GM19035 (cell line): ENCODE data around the gene KIR2DL1.
"Not testable (repeated sequence)": the region's sequence is repeated elsewhere in the genome, so short reads cannot be mapped to it uniquely, and the experiment has no call there.

ENCODE experiments used
- ATAC-seq: cut with Tn5 transposase; IDR thresholded peaks from one replicate; pipeline ENCODE4 v1.9.1; 2021; ENCODE audit not compliant: unreplicated experiment

Gene KIR2DL1

DNA sequence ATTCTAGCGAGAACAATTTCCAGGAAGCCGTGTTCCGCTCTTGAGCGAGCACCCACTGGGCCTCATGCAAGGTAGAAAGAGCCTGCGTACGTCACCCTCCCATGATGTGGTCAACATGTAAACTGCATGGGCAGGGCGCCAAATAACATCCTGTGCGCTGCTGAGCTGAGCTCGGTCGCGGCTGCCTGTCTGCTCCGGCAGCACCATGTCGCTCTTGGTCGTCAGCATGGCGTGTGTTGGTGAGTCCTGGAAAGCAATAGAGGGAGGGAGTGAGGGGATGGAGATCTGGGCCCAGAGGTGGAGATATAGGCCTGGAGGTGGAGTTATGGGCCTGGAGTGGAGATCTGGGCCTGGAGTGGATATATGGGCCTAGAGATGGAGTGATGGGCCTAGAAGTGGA is at the start of gene KIR2DL1:
Gene KIR2DL1, plus strand, starts transcription at position 148 of the 400 bp plus-strand sequence. Its CDS starts 58 bp downstream, at position 206.
- not testable (repeated sequence) for ATAC-seq

DNA sequence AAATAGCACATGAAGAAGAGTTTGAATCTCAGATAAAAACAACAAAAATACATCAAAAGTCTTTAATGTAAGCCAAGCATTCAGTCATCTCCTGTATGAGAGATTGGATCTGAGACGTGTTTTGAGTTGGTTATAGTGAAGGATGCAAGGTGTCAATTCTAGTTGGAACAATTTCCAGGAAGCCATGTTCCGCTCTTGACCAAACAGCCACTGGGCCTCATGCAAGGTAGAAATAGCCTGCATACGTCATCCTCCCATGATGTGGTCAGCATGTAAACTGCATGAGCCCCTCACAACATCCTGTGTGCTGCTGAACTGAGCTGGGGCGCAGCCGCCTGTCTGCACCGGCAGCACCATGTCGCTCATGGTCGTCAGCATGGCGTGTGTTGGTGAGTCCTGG is 45.5 kb upstream of the KIR2DL1 start, which contains the start of gene KIR3DL3:
Gene KIR3DL3, plus strand, starts transcription at position 301 of the 400 bp plus-strand sequence. Its CDS starts 55 bp downstream, at position 356.
- no peak for ATAC-seq

DNA sequence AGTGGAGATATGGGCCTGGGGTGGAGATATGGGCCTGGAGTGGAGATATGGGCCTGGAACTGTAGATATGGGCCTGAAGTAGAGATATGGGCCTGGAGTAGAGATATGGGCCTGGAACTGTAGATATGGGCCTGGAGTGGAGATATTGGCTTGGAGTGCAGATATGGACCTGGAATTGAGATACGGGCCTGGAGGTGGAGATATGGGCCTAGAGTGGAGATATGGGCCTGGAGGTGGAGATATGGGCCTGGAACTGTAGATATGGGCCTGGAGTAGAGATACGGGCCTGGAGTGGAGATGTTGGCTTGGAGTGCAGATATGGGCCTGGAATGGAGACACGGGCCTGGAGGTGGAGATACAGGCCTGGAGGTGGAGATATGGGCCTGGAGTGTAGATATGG is 44.9 kb upstream of the KIR2DL1 start:
- no peak for ATAC-seq

DNA sequence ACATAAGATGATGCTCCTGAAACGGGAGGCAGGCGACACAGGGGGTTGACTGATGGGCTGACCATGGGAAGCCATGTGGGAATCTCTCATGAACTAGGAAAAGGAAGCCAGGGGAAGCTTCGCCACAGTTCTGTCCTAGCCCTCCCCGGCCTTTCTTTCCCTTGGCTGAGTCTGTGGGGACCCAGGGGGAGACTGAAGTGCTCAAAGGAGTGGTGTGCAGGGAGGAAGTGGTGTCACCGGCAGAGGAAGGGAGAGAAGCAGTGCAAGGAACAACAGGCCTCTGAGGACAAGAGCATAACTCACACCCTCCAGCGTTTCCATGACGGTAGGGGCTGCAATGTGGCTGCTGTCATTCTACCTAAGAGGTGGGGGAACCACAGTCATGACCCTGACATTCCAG is 44.3 kb upstream of the KIR2DL1 start:
- no peak for ATAC-seq

DNA sequence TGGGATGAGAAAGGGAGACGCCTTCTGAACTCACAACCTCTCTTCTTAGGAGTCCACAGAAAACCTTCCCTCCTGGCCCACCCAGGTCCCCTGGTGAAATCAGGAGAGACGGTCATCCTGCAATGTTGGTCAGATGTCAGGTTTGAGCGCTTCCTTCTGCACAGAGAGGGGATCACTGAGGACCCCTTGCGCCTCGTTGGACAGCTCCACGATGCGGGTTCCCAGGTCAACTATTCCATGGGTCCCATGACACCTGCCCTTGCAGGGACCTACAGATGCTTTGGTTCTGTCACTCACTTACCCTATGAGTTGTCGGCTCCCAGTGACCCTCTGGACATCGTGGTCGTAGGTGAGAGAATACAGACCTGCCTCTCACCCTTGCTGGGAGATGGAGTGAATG is 42.0 kb upstream of the KIR2DL1 start:
- no peak for ATAC-seq

DNA sequence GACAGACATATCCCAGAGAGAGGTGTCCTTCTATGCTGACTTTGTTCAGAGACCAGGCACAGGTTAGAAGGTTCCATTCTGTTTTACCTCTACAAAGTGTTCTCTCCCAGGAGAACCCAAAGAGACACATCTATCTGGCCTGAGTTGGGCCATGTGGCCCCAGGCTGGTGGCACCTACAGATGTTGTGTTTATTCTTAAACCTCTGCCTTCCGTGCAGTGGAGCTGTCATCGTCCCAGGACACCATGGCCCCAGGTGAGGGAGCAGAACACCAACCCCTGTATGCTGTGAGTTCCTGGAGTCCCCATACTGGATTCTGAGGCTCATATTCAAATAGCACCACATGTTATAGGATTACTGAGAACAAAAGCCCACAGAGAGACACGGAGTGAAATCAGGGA is 41.4 kb upstream of the KIR2DL1 start:
- no peak for ATAC-seq

DNA sequence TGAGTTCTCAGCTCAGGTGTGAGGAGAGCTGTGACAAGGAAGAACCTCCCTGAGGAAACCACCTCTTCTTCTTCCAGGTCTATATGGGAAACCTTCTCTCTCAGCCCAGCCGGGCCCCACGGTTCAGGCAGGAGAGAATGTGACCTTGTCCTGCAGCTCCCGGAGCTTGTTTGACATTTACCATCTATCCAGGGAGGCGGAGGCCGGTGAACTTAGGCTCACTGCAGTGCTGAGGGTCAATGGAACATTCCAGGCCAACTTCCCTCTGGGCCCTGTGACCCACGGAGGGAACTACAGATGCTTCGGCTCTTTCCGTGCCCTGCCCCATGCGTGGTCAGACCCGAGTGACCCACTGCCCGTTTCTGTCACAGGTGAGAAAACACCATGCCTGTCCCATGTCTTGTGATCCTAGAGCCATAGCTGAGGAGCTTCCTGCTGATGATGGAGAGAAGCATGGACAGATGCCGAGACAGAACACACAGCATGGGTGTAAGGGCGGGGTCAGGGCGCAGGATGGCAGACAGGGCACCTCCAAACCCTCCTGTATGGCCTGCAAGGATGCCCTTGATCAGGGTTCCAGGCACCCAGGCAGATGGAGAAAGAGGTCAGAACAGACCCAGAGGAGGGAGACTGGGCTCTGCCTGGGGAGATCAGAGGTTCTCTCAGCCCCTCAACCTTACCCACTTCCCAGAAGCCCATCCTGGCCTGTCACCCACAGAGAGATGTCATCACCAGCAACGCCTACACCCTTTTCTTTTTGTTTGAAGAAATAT is 40.0 kb upstream of the KIR2DL1 start:
- no peak for ATAC-seq

DNA sequence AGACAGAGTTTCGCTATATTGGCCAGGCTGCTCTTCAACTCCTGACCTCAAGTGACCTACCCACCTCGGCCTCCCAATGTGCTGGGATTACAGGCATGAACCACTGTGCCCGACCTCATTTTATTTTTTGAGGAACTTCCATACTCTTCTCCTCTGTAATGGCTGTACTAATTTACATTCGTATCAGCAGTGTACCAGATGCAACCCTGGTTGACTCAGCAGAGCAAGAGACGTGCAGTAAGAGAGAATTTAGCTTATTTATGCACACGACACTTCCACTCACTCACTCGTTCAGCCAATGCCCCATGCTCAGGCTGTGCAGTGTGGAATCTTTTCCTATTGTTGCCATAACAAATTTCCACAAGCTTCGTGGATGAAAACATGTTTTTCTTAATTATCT is 38.4 kb upstream of the KIR2DL1 start:
- no peak for ATAC-seq

DNA sequence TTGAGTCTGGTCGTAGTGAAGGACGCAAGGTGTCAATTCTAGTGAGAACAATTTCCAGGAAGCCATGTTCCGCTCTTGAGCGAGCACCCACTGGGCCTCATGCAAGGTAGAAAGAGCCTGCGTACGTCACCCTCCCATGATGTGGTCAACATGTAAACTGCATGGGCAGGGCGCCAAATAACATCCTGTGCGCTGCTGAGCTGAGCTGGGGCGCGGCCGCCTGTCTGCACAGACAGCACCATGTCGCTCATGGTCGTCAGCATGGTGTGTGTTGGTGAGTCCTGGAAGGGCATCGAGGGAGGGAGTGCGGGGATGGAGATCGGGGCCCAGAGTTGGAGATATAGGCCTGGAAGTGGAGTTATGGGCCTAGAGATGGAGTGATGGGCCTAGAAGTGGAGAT is 31.3 kb upstream of the KIR2DL1 start, which contains the start of gene KIR2DL3:
Gene KIR2DL3, plus strand, starts transcription at position 208 of the 400 bp plus-strand sequence. Its CDS starts 33 bp downstream, at position 241.
- ATAC-seq, result not testable (repeated sequence)

DNA sequence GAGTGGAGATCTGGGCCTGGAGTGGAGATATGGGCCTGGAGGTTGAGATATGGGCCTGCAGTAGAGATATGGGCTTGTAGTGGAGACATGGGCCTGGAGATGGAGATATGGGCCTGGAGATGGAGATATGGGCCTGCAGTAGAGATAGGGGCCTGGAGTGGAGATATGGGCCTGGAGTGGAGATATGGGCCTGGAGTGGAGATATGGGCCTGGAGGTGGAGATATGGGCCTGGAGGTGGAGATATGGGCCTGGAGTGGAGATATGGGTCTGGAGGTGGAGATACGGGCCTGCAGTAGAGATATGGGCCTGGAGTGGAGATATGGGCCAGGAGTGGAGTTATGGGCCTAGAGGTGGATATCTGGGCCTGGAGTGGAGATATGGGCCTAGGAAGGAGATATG is 30.9 kb upstream of the KIR2DL1 start:
- ATAC-seq, result no peak

DNA sequence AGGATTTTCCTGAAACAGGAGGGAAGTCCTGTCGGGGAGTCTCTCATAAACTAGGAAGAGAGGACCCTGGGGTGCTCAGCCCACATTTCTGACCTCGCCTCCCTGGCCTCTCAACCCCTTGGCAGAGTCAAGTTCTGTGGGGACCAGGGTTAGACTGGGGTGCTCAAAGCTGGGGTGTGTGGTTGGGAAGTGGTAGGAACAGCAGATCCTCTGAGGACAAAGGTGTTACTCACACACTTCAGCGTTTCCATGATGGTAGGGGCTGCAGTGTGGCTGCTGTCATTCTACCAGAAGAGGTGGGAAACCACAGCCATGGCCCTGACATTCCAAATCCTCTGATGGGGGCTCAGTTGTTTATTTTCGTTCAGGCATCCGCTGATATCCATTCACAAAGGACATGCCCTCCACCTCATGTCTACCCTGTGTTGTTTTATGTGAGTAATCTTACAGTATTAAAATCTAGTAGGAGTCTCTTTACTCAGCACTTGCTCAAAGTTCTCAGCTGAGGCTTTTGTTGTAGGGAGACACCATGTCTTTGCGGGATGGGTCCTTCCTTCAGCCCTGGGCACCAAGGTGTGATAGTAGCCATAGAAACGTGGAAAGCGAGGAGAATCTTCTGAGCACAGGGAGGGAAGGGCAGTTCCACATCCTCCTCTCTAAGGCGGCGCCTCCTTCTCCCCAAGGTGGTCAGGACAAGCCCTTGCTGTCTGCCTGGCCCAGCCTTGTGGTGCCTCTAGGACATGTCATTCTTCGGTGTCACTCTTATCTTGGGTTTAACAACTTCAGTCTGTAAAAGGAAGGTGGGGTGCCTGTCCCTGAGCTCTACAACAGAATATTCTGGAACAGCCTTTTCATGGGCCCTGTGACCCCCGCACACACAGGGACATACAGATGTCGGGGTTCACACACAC is 29.8 kb upstream of the KIR2DL1 start:
- no peak for ATAC-seq

DNA sequence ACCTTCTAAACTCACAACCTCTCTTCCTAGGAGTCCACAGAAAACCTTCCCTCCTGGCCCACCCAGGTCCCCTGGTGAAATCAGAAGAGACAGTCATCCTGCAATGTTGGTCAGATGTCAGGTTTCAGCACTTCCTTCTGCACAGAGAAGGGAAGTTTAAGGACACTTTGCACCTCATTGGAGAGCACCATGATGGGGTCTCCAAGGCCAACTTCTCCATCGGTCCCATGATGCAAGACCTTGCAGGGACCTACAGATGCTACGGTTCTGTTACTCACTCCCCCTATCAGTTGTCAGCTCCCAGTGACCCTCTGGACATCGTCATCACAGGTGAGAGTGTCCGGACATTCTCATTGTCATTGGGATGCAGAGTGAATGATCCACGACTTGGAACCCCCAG is 27.6 kb upstream of the KIR2DL1 start:
- not testable (repeated sequence) for ATAC-seq

DNA sequence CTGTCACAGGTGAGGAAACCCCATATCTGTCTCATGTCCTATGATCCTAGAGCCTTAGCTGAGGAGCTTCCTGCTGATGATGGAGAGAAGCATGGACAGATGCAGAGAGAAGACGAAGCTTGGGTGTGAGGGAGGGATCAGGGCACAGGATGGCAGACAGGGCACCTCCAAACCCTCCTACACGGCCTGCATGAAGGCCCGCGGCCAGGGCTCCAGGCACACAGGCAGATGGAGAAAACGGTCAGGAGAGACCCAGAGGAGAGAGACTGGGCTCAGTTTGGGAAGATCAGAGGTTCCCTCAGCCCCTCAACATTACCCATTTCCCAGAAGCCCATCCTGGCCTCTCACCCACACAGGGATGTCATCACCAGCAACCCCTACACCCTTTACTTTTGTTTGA is 25.5 kb upstream of the KIR2DL1 start:
- ATAC-seq, result not testable (repeated sequence)

DNA sequence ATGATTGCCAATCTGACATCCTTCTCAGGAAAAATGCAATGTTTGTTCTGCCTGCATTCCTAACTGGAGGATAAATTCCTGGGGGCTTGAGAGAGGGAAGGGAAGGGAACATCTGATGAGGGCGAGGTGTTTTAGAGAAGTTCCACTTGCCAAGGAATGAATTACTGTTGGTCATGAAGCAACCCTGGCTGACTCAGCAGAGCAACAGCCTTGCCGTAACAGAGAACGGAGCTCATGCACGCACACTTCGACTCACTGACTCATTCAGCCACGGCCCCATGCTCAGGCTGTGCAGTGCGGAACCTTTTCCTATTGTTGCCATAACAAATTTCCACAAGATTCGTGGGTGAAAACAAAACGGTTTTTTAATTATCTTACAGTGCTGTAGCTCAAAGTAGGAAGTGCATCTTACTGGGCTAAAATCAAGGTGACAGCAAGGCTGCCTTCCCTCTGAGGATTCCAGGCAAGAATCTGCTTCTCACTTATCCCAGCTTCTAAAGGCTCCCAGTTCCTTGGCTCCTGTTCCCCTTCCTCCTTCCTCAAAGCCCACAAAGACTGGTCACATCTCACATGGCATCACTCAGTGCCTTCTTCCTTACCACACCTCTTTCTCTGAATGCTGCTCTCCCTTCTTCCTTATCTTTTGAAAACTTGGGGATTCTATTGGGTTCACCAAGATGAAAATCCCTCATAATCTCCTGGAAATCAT is 21.8 kb upstream of the KIR2DL1 start:
- ATAC-seq, result not testable (repeated sequence)

DNA sequence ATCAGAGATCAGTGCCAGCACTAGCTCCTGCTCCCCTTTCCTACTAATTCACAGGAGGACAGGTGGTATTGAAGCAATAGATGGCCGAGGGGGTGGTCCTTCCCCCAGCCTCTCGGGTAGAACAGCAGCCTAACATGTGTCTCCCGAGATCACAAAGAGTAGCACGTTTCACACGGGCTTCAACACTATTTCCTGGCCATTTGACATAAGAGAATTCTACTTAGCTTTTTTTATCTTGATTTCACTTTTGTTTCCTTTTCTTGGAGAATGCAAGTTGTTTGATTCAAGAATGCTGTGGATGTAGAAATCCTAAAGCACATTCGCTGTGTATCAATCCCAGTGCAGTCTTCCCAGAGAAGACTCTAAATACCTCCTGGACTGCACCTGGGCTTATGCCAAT is 19.3 kb upstream of the KIR2DL1 start:
- ATAC-seq, result not testable (repeated sequence)

DNA sequence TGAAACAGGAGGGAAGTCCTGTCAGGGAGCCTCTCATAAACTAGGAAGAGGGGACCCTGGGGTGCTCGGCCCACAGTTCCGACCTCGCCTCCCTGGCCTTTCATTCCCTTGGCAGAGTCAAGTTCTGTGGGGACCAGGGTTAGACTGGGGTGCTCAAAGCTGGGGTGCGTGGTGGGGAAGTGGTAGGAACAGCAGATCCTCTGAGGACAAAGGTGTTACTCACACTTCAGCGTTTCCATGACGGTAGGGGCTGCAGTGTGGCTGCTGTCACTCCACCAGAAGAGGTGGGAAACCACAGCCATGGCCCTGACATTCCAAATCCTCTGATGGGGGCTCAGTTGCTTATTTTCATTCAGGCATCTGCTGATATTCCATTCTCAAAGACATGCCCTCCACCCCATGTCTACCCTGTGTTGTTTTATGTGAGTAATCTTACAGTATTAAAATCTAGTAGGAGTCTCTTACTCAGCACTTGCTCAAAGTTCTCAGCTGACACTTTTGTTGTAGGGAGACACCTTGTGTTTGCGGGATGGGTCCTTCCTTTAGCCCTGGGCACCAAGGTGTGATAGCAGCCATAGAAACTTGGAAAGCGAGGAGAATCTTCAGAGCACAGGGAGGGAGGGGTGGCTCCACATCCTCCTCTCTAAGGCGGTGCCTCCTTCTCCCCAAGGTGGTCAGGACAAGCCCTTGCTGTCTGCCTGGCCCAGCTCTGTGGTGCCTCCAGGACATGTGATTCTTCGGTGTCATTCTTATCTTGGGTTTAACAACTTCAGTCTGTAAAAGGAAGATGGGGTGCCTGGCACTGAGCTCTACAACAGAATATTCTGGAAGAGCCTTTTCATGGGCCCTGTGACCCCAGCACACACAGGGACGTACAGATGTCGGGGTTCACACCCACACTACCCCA is 13.1 kb upstream of the KIR2DL1 start:
- ATAC-seq, result not testable (repeated sequence)

DNA sequence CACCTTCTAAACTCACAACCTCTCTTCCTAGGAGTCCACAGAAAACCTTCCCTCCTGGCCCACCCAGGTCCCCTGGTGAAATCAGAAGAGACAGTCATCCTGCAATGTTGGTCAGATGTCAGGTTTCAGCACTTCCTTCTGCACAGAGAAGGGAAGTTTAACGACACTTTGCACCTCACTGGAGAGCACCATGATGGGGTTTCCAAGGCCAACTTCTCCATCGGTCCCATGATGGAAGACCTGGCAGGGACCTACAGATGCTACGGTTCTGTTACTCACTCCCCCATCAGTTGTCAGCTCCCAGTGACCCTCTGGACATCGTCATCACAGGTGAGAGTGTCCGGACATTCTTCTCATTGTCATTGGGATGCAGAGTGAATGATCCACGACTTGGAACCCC is 11.0 kb upstream of the KIR2DL1 start:
- not testable (repeated sequence) for ATAC-seq

DNA sequence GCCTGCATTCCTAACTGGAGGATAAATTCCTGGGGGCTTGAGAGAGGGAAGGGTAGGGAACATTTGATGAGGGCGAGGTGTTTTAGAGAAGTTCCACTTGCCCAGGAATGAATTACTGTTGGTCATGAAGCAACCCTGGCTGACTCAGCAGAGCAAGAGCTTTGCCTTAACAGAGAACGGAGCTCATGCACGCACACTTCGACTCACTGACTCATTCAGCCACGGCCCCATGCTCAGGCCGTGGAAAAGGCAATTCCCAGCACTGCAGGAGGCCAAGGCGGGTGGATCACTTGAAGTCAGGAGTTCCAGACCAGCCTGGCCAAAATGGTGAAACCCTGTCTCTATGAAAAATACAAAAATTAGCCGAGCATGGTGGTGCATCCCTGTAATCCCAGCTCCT is 5.4 kb upstream of the KIR2DL1 start:
- ATAC-seq, result not testable (repeated sequence)

DNA sequence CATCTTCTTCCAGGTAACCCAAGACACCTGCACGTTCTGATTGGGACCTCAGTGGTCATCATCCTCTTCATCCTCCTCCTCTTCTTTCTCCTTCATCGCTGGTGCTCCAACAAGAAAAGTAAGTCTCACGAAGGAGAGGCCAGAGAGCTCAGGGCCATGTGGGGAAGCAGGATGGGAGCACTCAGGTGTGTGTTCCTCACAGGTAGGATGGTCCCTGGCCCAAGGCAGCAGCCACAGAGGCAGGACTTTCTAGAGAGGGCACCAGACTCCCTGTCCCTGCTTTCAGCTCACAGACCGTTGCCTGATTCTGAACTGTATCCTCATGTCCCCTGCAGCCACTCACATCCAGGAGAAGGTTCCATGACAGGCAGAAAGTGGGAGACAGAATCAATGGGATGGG is 3.1 kb upstream of the KIR2DL1 start:
- not testable (repeated sequence) for ATAC-seq

DNA sequence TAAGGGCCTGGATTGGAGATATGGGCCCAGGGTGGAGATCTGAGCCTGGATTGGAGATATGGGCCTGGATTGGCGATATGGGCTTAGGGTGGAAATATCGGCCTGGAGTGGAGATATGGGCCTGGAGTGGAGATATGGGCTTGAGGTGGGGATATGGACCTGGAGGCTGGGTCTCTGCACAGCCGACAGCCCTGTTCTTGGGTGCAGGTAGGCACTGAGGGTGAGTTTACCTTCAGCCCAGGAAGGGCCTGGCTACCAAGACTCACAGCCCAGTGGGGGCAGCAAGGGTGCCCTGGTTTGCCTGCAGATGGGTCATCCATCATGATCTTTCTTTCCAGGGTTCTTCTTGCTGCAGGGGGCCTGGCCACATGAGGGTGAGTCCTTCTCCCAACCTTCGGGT is 918 bp downstream of the KIR2DL1 start:
- ATAC-seq, result not testable (repeated sequence)
